ENCODE data around the gene FAM181A. TPM values are rescaled to one million over a fixed set of nuclear protein-coding genes. Genes with fewer than 3 reads are reported as not detected.

FAM181A gene
- total RNA-seq, 1 donor from 2014 or later = not detected

DNA sequence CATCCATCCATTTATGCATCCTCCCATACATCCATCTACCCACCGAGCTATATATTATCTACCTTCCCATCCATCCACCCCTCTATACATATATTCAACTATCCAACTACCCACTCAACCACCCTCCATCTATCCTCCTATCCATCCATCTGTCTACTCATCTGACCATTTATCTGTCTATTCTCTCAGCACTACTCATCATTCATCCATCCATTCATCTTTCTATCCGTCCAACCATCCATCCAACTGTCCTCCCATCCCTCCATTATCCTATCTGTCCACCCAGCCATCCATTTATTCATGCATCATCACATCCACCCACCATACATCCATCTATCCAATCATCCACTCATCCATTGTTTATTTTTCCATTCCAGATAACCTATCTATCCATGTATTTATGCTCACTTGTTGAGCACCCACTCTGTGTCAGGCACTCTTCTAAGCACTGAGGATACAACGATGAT, 37.7 kb downstream of the FAM181A start:
- no peaks in the 10 kb centered on the region for H3K27me3 ChIP-seq (ENCODE audit: control insufficient read depth, insufficient read depth, low read length)
- no peak overlapping the region for H3K4me3 ChIP-seq (ENCODE audit: low read depth, low read length)
- TF ChIP-seq, protein P1, sequence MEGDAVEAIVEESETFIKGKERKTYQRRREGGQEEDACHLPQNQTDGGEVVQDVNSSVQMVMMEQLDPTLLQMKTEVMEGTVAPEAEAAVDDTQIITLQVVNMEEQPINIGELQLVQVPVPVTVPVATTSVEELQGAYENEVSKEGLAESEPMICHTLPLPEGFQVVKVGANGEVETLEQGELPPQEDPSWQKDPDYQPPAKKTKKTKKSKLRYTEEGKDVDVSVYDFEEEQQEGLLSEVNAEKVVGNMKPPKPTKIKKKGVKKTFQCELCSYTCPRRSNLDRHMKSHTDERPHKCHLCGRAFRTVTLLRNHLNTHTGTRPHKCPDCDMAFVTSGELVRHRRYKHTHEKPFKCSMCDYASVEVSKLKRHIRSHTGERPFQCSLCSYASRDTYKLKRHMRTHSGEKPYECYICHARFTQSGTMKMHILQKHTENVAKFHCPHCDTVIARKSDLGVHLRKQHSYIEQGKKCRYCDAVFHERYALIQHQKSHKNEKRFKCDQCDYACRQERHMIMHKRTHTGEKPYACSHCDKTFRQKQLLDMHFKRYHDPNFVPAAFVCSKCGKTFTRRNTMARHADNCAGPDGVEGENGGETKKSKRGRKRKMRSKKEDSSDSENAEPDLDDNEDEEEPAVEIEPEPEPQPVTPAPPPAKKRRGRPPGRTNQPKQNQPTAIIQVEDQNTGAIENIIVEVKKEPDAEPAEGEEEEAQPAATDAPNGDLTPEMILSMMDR (IDR thresholded peaks at IDR 0.05; ENCODE audit: insufficient read depth, low read length, poor library complexity, severe bottlenecking) = no peak
- no peak for DNase-seq (ENCODE audit: low read depth)
- H3K36me3 ChIP-seq (ENCODE audit: control insufficient read depth, insufficient read depth, low read length) = no peaks in the 10 kb centered on the region

DNA sequence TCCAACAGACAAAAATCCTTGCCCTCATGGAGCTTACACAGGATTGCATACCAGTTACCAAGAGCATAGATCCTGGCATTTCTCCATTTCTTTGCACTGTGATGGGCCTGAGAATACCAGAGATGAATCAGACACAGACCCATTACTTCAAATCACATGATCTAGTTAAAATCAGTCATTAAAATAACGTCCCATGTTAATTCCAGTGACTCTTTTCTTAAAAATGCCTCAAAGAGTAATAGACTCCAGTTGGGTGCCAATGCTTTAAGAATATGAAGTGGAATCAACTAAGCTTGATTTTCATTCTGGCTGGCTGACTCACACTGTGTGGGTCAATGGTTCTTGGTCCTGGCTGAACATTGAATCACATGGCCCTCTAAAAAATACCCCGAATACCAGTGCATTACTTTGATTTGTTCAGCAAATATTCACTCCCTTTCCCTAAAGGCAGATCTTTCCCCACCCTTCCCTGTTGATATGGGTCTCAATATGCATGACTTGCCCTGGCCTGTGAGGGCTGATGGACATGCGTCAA, 38.2 kb downstream of the FAM181A start:
- peak; percentile 94 for DNase-seq (ENCODE audit: low read depth)
- TF ChIP-seq, protein P1 (IDR thresholded peaks at IDR 0.05; ENCODE audit: insufficient read depth, low read length, poor library complexity, severe bottlenecking) = no peak
- H3K27me3 ChIP-seq (ENCODE audit: control insufficient read depth, insufficient read depth, low read length) = no peaks in the 10 kb centered on the region
- H3K4me3 ChIP-seq (ENCODE audit: low read depth, low read length) = no peak overlapping the region
- no peaks in the 10 kb centered on the region for H3K36me3 ChIP-seq (ENCODE audit: control insufficient read depth, insufficient read depth, low read length)

DNA sequence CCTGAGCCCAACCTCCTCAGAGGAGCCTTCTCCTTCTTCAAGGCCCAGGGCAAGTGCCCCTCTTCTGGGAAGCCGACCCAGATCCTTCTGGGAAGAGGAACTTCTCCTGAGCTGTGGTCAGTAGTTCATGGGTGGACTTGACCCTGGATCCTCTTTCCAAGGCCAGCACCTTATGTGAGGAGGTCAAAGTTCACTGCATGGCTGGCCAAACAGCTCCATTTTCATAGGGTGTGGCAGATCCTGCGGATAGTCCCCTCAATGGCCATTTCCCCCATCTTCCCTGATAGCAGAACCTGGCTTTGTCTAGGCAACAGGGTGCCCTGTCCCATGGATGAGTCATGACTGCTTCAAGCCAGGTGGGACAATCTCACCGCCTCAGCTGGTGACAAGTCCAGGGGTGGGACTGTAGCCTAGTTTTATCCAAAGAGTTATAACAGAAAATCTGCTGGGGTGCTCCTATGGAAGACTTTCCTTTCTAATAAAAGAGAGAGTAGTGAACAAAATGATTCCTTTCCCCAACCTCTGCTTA, 38.9 kb downstream of the FAM181A start:
- DNase-seq (ENCODE audit: low read depth) = no peak
- H3K4me3 ChIP-seq (ENCODE audit: low read depth, low read length) = no peak overlapping the region
- TF ChIP-seq, protein P1 (IDR thresholded peaks at IDR 0.05; ENCODE audit: insufficient read depth, low read length, poor library complexity, severe bottlenecking) = no peak
- H3K36me3 ChIP-seq (ENCODE audit: control insufficient read depth, insufficient read depth, low read length) = no peaks in the 10 kb centered on the region
- H3K27me3 ChIP-seq (ENCODE audit: control insufficient read depth, insufficient read depth, low read length) = no peaks in the 10 kb centered on the region

DNA sequence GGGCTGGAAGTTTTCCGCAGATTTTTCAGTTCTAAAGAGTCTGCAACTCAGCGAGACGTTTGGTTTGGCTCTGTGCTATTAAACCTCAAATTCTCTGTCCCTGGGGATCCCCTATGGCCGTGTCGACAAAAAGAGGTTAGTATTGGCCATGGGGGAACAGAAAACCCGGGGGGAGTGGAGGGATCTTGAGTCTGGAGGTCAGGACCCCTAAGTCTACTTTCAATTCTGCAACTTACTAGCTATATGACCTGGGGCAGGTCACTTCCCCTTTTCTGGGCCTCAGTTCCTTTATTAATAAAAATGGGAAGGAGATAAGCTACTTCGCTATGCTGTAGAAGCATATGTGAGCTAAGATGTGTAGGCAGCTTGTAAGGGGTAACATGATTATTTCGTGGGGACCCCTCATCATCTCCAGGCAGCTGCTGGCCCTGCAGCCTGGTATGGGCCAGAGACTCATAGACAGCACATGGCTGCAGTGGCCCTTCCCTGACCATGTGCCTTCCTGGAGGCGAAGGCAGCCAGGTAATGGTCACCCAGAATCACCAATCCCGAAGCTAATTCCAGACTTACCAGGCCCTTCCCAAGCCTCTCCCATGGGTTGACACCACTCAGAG, 40.6 kb downstream of the FAM181A start:
- H3K36me3 ChIP-seq (ENCODE audit: control insufficient read depth, insufficient read depth, low read length) = no peaks in the 10 kb centered on the region
- H3K27me3 ChIP-seq (ENCODE audit: control insufficient read depth, insufficient read depth, low read length) = no peaks in the 10 kb centered on the region
- no peak overlapping the region for H3K4me3 ChIP-seq (ENCODE audit: low read depth, low read length)
- TF ChIP-seq, protein P1 (IDR thresholded peaks at IDR 0.05; ENCODE audit: insufficient read depth, low read length, poor library complexity, severe bottlenecking) = no peak
- no peak for DNase-seq (ENCODE audit: low read depth)

DNA sequence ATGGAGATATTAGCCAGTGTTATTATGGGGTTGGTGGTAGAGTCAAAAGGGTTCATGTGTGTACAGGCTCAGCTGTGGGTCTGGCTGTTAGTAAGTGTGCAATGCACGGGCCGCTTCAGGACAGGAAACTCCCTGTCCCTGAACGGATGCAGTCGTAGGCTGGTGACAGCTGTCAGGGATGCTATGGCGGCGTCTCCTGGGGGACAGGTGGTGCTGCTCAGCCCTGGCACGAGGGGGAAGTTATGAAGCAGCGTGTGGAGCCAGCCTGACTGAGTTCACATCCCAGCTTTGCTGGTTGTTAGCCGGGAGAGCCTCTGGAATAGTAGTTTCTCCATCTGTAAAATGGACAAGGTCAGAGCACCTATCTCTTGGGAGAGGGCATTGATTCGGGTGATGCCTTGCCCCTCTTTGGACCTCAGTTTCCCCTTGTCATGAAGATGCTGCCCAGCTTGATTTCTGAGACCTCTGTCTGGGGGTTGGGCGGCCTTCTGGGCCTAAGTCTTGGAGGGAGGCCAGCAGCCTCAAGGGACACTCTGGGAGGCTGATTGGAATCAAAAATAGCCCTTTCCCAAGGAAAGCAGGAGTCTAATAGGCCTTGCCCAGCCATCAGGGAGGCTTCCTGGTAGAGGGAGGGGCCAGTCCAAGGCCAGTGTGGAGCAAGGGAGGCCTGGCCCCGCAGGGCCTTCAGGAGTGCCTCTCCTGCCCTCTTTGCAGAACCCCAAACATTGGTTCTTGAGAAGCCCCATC, 42.1 kb downstream of the FAM181A start:
- H3K4me3 ChIP-seq (ENCODE audit: low read depth, low read length) = no peak overlapping the region
- H3K36me3 ChIP-seq (ENCODE audit: control insufficient read depth, insufficient read depth, low read length) = no peaks in the 10 kb centered on the region
- TF ChIP-seq, protein P1 (IDR thresholded peaks at IDR 0.05; ENCODE audit: insufficient read depth, low read length, poor library complexity, severe bottlenecking) = no peak
- no peak for DNase-seq (ENCODE audit: low read depth)
- H3K27me3 ChIP-seq (ENCODE audit: control insufficient read depth, insufficient read depth, low read length) = no peaks in the 10 kb centered on the region
